ENCODE data around the gene WFIKKN1.

The WFIKKN1 gene

DNA sequence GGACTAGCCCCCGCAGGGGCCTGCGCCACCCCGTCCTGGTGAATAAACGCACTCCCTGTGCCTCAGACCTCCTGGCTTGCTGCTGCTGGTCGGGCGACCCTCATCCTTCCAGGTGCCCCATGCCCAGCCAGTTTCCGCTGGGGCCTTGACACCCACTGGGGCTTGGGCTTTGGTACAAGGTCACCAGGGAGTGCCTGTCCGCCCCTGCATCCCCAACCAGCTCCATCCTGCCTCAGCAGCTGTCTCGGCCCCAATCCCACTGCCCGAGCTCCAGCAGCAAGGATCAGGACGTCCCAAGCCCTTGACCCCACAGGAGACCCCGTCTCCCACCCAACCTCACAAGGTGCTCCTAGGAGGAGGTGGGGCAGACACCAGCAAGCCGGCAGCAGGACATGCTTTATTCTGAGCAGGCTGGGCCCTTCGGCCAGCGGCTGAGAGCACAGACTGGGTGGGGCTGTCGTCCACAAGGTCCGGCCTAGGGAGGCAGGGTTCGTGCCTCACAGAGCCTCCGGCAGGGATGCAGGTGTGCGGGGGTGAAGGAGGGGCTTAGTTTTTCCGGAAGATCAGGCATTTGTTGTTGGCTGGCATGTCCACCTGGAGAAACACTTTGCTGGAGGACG lies 3.4 kb downstream of the WFIKKN1 start:
- FAIRE-seq (no peak), DNase-seq (ENCODE audit: insufficient read length) (no peak)
- TF ChIP-seq POLR2A (IDR thresholded peaks at IDR 0.05; ENCODE audit: low read depth, low read length) (no peak), TAF1 (IDR thresholded peaks at IDR 0.05; ENCODE audit: borderline replicate concordance, low read depth, low read length) (no peak), POLR2AphosphoS5 (IDR thresholded peaks at IDR 0.05; ENCODE audit: low read depth, low read length) (no peak)

- DNase-seq (ENCODE audit: insufficient read length) (no peak), FAIRE-seq (no peak)
- TF ChIP-seq POLR2AphosphoS5 (IDR thresholded peaks at IDR 0.05; ENCODE audit: low read depth, low read length) (no peak), TAF1 (IDR thresholded peaks at IDR 0.05; ENCODE audit: borderline replicate concordance, low read depth, low read length) (no peak), POLR2A (IDR thresholded peaks at IDR 0.05; ENCODE audit: low read depth, low read length) (no peak)
Observed at GRCh38 chr16:634996-635395, 4.2 kb downstream of the WFIKKN1 start.

DNA sequence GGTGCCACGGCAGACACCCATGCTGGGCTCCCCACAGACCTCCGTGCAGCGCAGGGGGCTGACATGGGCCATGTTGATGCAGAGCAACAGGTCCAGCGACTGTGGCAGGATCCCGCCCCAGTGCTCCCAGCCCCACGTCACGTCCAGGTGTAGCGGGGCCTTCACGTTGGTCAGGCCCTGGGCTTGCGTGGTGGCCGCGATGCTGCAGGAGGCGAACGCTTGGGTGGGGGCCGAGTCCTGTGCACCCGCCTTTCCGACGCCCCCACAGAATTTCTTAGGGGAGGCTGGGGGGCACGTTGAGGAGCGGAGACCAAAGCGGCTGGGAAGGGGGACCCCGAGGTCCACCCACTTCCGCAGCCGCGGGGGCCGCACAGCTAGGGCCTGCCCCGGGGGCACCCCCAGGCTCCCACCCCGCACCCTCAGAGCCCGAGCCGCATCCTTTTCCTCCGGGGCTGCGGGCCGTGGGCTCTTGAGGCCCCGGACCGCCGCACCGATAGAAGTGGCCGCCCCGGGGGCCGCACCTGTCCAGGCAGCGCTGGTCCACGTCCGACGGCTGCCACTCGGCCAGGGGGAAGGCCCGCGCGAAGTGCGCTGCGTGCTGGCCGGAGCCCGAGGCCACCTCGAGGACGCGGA lies 4.9 kb downstream of the WFIKKN1 start:
- FAIRE-seq (peak; percentile 14), DNase-seq (ENCODE audit: insufficient read length) (no peak)
- TF ChIP-seq POLR2AphosphoS5 (IDR thresholded peaks at IDR 0.05; ENCODE audit: low read depth, low read length) (no peak), POLR2A (IDR thresholded peaks at IDR 0.05; ENCODE audit: low read depth, low read length) (no peak), TAF1 (IDR thresholded peaks at IDR 0.05; ENCODE audit: borderline replicate concordance, low read depth, low read length) (no peak)

DNA sequence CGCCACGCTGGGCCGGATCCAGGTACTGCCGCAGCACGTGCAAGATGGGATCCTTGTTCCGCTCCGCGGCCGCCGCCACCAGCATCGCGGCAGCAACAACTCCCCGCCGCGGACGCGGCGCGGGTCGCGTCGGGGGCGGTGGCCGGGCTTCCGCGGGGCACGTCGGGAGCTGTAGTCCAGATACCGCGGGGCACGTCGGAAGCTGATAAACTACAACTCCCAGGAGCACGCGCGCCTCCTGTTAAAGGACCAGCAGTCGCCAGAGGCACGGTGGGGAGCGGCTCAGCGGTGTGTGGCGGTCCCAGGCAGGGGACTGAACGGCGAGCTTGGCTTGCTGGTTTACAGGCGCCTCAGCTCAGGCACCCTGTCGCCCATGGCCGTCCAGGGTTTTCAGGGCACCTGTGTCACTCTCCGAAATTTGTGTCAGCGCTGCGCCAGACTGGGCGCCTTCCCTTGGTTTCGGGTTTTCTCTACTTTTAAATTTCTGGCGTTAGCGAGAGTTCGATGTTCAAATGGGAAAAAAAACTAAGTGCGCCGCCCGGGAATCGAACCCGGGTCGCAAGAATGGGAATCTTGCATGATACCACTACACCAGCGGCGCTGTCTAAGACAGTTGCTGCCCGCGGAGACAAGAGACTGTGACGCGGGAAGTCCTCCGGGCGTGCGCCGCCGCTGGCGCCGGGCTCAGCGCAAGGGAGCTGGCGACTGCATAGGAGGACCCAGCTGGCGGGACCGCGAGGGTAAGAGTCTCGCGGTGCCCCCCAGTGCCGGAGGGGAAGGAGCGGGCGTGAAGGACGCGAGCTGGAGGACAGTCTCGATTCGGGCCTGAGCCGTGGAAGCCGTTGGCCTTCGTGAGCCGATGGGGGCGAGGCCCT lies 5.7 kb downstream of the WFIKKN1 start, which contains the start of gene METTL26:
METTL26 (minus strand) TSS at position 100 of the 875 bp plus-strand sequence; CDS start at position 85, 15 bp downstream.
- DNase-seq (ENCODE audit: insufficient read length) (peak; percentile 99), FAIRE-seq (peak; percentile 99)
- TF ChIP-seq POLR2A (IDR thresholded peaks at IDR 0.05; ENCODE audit: low read depth, low read length) (peak; percentile 68), POLR2AphosphoS5 (IDR thresholded peaks at IDR 0.05; ENCODE audit: low read depth, low read length) (peak; percentile 39; the same call in 1 of the 2 replicates), TAF1 (IDR thresholded peaks at IDR 0.05; ENCODE audit: borderline replicate concordance, low read depth, low read length) (no peak; the same call in 1 of the 2 replicates)

- peak; percentile 99 for DNase-seq (ENCODE audit: insufficient read length)
- TF ChIP-seq POLR2A (IDR thresholded peaks at IDR 0.05; ENCODE audit: low read depth, low read length) (no peak), TAF1 (IDR thresholded peaks at IDR 0.05; ENCODE audit: borderline replicate concordance, low read depth, low read length) (no peak), POLR2AphosphoS5 (IDR thresholded peaks at IDR 0.05; ENCODE audit: low read depth, low read length) (no peak)
Observed at GRCh38 chr16:637081-638018, 6.6 kb downstream of the WFIKKN1 start.

DNA sequence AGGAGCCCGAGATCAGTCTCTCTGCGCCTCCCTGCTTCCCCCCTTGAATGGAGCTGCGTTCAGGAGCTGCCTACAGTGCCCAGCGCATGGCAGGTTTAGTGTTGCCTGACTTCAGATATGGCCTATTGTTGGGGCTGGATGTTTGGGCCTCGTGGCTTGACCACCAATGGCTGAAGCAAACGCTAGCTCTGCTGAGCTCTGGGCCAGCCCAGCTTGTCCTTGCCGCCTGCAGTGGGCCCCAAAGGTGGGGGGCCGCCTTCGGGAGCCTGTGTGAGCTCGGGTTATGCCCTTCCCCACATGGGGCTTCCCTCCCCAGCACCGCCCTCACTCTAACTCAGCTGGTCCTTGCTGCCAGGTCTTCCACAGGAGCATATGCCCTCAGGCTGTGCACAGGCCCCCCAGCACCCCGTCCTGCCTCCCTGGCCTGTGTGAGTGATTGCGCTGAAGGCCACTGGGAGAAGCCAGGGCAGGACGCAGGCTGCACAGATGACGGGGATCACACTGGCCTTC lies 7.3 kb downstream of the WFIKKN1 start:
- FAIRE-seq (no peak), DNase-seq (ENCODE audit: insufficient read length) (no peak)

More at GRCh38 chr16:637081-638018, 6.6 kb downstream of the WFIKKN1 start:
- FAIRE-seq, result peak; percentile 91

DNA sequence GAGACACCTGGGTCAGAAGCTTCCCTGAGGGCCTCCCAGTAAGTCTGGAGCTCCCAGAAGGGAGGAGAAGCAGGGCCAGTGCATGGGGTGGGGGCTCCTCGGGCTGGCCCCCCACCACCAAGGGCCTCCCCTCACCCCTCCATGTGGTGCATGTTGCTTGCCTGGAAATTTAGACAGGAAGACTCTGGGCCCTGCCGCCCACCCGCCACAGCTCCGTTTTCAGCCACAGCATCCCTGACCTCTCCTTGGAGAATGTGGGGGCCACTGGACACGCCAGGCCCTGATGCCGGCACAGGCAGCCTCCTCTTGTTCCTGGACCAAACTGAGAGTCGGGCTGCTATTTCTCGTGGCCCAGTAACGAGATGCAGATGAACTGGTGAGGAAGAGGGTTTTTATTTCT lies 8.1 kb downstream of the WFIKKN1 start:
- DNase-seq (ENCODE audit: insufficient read length) (no peak), FAIRE-seq (peak; percentile 51)
- TF ChIP-seq POLR2A (IDR thresholded peaks at IDR 0.05; ENCODE audit: low read depth, low read length) (no peak), TAF1 (IDR thresholded peaks at IDR 0.05; ENCODE audit: borderline replicate concordance, low read depth, low read length) (no peak), POLR2AphosphoS5 (IDR thresholded peaks at IDR 0.05; ENCODE audit: low read depth, low read length) (no peak)

More for the DNA sequence above, 7.3 kb downstream of the WFIKKN1 start:
- TF ChIP-seq POLR2A (IDR thresholded peaks at IDR 0.05; ENCODE audit: low read depth, low read length) (no peak), TAF1 (IDR thresholded peaks at IDR 0.05; ENCODE audit: borderline replicate concordance, low read depth, low read length) (no peak), POLR2AphosphoS5 (IDR thresholded peaks at IDR 0.05; ENCODE audit: low read depth, low read length) (no peak)

GRCh38 chr16:640614-641013 lies 9.8 kb downstream of the WFIKKN1 start:
- DNase-seq (ENCODE audit: insufficient read length) (no peak), FAIRE-seq (no peak)
- TF ChIP-seq POLR2AphosphoS5 (IDR thresholded peaks at IDR 0.05; ENCODE audit: low read depth, low read length), result no peak
- TF ChIP-seq POLR2A (IDR thresholded peaks at IDR 0.05; ENCODE audit: low read depth, low read length), result no peak
- TF ChIP-seq TAF1 (IDR thresholded peaks at IDR 0.05; ENCODE audit: borderline replicate concordance, low read depth, low read length), result no peak

- DNase-seq (ENCODE audit: insufficient read length) (peak; percentile 91), FAIRE-seq (peak; percentile 97)
- TF ChIP-seq POLR2A (IDR thresholded peaks at IDR 0.05; ENCODE audit: low read depth, low read length) (peak; percentile 55; the same call in 1 of the 2 replicates), POLR2AphosphoS5 (IDR thresholded peaks at IDR 0.05; ENCODE audit: low read depth, low read length) (no peak)
Observed at GRCh38 chr16:641326-642188, 10.8 kb downstream of the WFIKKN1 start, which contains the start of gene MCRIP2. TSS of gene MCRIP2 (plus strand) at chr16:641828. CDS start at chr16:641992, 164 bp downstream.
